ENCODE results near the gene SERPINB8. TPM values are rescaled to one million over a fixed set of nuclear protein-coding genes. Genes with fewer than 3 reads are reported as not detected.

Gene SERPINB8
- total RNA-seq, 2 donors from 2014 or later, result 0.13 to 0.86 TPM

DNA sequence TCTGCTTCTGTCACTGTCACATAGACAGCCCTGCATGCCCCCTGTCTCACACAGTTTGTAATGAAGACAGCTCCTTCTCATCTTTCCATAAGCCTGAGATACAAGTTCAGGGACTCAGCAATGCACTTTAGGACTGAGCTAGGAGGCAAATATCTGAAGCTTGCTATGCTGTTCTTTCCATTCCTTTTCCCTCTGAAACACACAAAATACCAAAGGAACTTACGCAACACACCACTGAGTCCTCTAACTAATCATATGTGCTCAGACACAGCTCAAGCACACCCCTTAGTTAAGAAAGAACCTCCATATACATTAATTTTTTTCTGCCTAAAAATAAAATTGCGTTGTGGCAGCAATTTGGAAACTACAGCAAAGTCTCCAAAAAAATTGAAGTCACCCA is 17.9 kb downstream of the SERPINB8 start:
- Mint-ChIP-seq H3K9me3 (peaks cover 4% of the 10 kb centered on the region), H3K4me1 (no peaks in the 10 kb centered on the region), H3K36me3 (ENCODE audit: low read depth) (no peaks in the 10 kb centered on the region), H3K27me3 (ENCODE audit: insufficient read depth) (peaks cover 23% of the 10 kb centered on the region), H3K4me3 (no peak overlapping the region), H3K27ac (no peak overlapping the region)
- WGBS, 2 experiments (ENCODE audit: insufficient coverage in 1 of 2, insufficient read length in 1 of 2), result 93 to 94% methylated on average over 2 of the region's 2 CpGs
- H3K36me3 ChIP-seq (ENCODE audit: control insufficient read depth, insufficient read depth, low read length), result no peaks in the 10 kb centered on the region
- no peak overlapping the region for H3K9ac ChIP-seq (ENCODE audit: extremely low read depth, low read length, poor library complexity, severe bottlenecking)
- no peak overlapping the region for H3K27ac ChIP-seq (ENCODE audit: low read depth, low read length)
- no peak for DNase-seq
- H3K4me3 ChIP-seq (ENCODE audit: low read length), result no peak overlapping the region
- no peaks in the 10 kb centered on the region for H3K27me3 ChIP-seq (ENCODE audit: control insufficient read depth, insufficient read depth, low read length, poor library complexity, severe bottlenecking)
- TF ChIP-seq, protein P1, sequence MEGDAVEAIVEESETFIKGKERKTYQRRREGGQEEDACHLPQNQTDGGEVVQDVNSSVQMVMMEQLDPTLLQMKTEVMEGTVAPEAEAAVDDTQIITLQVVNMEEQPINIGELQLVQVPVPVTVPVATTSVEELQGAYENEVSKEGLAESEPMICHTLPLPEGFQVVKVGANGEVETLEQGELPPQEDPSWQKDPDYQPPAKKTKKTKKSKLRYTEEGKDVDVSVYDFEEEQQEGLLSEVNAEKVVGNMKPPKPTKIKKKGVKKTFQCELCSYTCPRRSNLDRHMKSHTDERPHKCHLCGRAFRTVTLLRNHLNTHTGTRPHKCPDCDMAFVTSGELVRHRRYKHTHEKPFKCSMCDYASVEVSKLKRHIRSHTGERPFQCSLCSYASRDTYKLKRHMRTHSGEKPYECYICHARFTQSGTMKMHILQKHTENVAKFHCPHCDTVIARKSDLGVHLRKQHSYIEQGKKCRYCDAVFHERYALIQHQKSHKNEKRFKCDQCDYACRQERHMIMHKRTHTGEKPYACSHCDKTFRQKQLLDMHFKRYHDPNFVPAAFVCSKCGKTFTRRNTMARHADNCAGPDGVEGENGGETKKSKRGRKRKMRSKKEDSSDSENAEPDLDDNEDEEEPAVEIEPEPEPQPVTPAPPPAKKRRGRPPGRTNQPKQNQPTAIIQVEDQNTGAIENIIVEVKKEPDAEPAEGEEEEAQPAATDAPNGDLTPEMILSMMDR (conservative IDR thresholded peaks at IDR 0.05), result no peak
- no peaks in the 10 kb centered on the region for H3K4me1 ChIP-seq (ENCODE audit: control insufficient read depth, insufficient read depth, low read length)
- no peaks in the 10 kb centered on the region for H3K9me3 ChIP-seq (ENCODE audit: control insufficient read depth, low read length)

DNA sequence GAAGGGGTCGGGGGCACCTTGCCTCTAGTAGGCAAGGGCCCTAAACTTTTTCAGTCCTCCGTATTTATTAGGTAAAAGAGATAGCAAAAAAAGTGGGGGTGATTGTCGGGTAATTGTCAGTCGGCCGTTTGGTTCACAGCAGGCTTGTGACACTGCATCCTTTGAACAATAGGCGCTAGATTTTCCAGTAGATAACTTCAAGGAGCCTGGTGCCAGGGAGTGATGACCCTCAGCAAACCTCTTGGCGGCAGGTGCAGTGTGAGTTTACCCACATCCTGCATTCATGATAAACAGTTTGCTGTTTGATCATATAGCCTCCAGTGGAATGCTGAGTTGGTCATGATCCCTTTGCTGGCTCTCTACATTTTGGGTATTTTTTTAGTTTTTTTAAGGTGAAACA is 22.9 kb downstream of the SERPINB8 start:
- WGBS, 2 experiments (ENCODE audit: insufficient coverage in 1 of 2, insufficient read length in 1 of 2), result 83 to 88% methylated on average over 1 to 7 of the region's 7 CpGs
- Histone ChIP-seq H3K27ac (ENCODE audit: low read depth, low read length) (no peak overlapping the region), H3K4me1 (ENCODE audit: control insufficient read depth, insufficient read depth, low read length) (no peaks in the 10 kb centered on the region), H3K4me3 (ENCODE audit: low read length) (no peak overlapping the region), H3K9me3 (ENCODE audit: control insufficient read depth, low read length) (peaks cover 20% of the 10 kb centered on the region), H3K36me3 (ENCODE audit: control insufficient read depth, insufficient read depth, low read length) (no peaks in the 10 kb centered on the region), H3K27me3 (ENCODE audit: control insufficient read depth, insufficient read depth, low read length, poor library complexity, severe bottlenecking) (no peaks in the 10 kb centered on the region), H3K9ac (ENCODE audit: extremely low read depth, low read length, poor library complexity, severe bottlenecking) (no peak overlapping the region)
- Mint-ChIP-seq H3K9me3 (peaks cover 27% of the 10 kb centered on the region), H3K36me3 (ENCODE audit: low read depth) (no peaks in the 10 kb centered on the region), H3K4me3 (no peak overlapping the region), H3K27me3 (ENCODE audit: insufficient read depth) (peaks cover 7% of the 10 kb centered on the region), H3K27ac (no peak overlapping the region), H3K4me1 (no peaks in the 10 kb centered on the region)
- peak; percentile 50 for DNase-seq
- TF ChIP-seq, protein P1 (conservative IDR thresholded peaks at IDR 0.05), result no peak

DNA sequence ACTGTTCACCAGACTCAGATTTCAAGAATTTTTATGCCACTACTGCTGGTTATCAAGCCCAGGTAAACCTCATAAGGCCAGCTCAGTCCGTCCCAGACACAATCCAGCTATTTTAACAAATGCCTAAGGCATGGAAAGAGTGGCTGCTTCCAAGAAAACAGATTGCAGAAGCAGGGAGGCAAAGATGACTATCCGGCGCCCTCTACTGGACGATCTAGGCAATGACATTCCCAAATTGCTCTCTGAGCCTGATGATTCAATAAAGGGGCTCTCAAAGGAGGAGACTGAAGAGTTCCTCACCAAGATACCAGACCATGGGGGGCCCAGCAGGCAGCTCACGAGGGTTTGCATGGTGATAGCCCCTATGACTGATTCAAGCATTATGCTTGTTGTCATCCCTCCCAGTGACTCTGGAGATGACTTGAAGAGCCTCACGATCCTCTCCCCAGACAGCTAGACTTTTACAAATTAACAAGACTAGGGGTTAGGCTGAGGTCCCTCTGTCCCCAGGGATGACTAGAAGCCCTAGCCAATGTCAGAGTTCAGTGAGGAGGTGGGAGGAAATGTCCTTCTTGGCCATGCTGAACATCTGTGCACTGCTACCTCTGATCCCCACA is 25.0 kb downstream of the SERPINB8 start:
- Mint-ChIP-seq H3K4me3 (no peak overlapping the region), H3K36me3 (ENCODE audit: low read depth) (no peaks in the 10 kb centered on the region), H3K27me3 (ENCODE audit: insufficient read depth) (peaks cover 11% of the 10 kb centered on the region), H3K9me3 (peaks cover 27% of the 10 kb centered on the region), H3K27ac (no peak overlapping the region), H3K4me1 (no peaks in the 10 kb centered on the region)
- WGBS, 2 experiments (ENCODE audit: insufficient coverage in 1 of 2, insufficient read length in 1 of 2), result 9 to 19% methylated on average over 4 to 6 of the region's 6 CpGs
- Histone ChIP-seq H3K9me3 (ENCODE audit: control insufficient read depth, low read length) (peaks cover 20% of the 10 kb centered on the region), H3K9ac (ENCODE audit: extremely low read depth, low read length, poor library complexity, severe bottlenecking) (no peak overlapping the region), H3K27ac (ENCODE audit: low read depth, low read length) (no peak overlapping the region), H3K27me3 (ENCODE audit: control insufficient read depth, insufficient read depth, low read length, poor library complexity, severe bottlenecking) (no peaks in the 10 kb centered on the region), H3K4me3 (ENCODE audit: low read length) (no peak overlapping the region), H3K36me3 (ENCODE audit: control insufficient read depth, insufficient read depth, low read length) (no peaks in the 10 kb centered on the region), H3K4me1 (ENCODE audit: control insufficient read depth, insufficient read depth, low read length) (no peaks in the 10 kb centered on the region)
- DNase-seq, result peak; percentile 86
- TF ChIP-seq, protein P1 (conservative IDR thresholded peaks at IDR 0.05), result peak; percentile 93

Measured in endodermal cell (in vitro differentiated cells).